Ectodermal cell (in vitro differentiated cells): Measurements from ENCODE around the gene REEP2.

Source experiments
- H3K27ac ChIP-seq: 2 replicates; pipeline ENCODE4 v1.7.0; 2013; ENCODE audit warnings: mild to moderate bottlenecking, low read depth, low read length; ENCODE audit not compliant: insufficient read depth, poor library complexity, severe bottlenecking
- H3K27me3 ChIP-seq: 2 replicates; pipeline ENCODE4 v1.7.0; 2013; ENCODE audit warnings: mild to moderate bottlenecking, low read length; ENCODE audit not compliant: insufficient read depth, control insufficient read depth, poor library complexity, severe bottlenecking
- H3K36me3 ChIP-seq: one replicate; pipeline ENCODE4 v1.7.0; 2013; ENCODE audit warnings: low read length; ENCODE audit not compliant: control insufficient read depth, insufficient read depth
- H3K4me1 ChIP-seq: one replicate; pipeline ENCODE4 v1.7.0; 2013; ENCODE audit warnings: low read length; ENCODE audit not compliant: control insufficient read depth, insufficient read depth
- H3K4me3 ChIP-seq: 2 replicates; pipeline ENCODE4 v1.7.0; 2013; ENCODE audit warnings: low read depth, low read length, control low read depth; ENCODE audit not compliant: insufficient read depth
- H3K9me3 ChIP-seq: 2 replicates; pipeline ENCODE4 v1.7.0; 2013; ENCODE audit warnings: mild to moderate bottlenecking, low read length, moderate library complexity; ENCODE audit not compliant: control insufficient read depth
- WGBS, 2 experiments: methylation state at CpG; one replicate each; pipeline ENCODE4 v1.1.7; 2013; ENCODE audit warnings: missing lambda C conversion rate in 2 of 2; 5-methylcytosine and 5-hydroxymethylcytosine counted together

The REEP2 gene

GRCh38 chr5:138458856-138459255 lies 20.0 kb downstream of the REEP2 start:
- H3K27ac ChIP-seq = no peak overlapping the region
- no peak overlapping the region for H3K4me3 ChIP-seq
- H3K4me1 ChIP-seq = peaks cover 8% of the 10 kb centered on the region
- no peaks in the 10 kb centered on the region for H3K9me3 ChIP-seq
- no peaks in the 10 kb centered on the region for H3K27me3 ChIP-seq
- H3K36me3 ChIP-seq = no peaks in the 10 kb centered on the region
- 89 to 91% methylated on average over 9 of the region's 9 CpGs for WGBS, 2 experiments

- Histone ChIP-seq H3K27me3 (no peaks in the 10 kb centered on the region), H3K4me1 (peaks cover 8% of the 10 kb centered on the region), H3K9me3 (no peaks in the 10 kb centered on the region), H3K36me3 (no peaks in the 10 kb centered on the region), H3K4me3 (no peak overlapping the region), H3K27ac (no peak overlapping the region)
- WGBS, 2 experiments = 94% methylated on average over 11 of the region's 11 CpGs
These were observed 20.6 kb downstream of the REEP2 start for GRCh38 chr5:138459311-138459933.

- Histone ChIP-seq H3K27me3 (no peaks in the 10 kb centered on the region), H3K9me3 (no peaks in the 10 kb centered on the region), H3K4me1 (peaks cover 8% of the 10 kb centered on the region), H3K4me3 (no peak overlapping the region), H3K36me3 (no peaks in the 10 kb centered on the region), H3K27ac (no peak overlapping the region)
- WGBS, 2 experiments = 73 to 88% methylated on average over 4 of the region's 4 CpGs
These were observed 21.3 kb downstream of the REEP2 start for GRCh38 chr5:138460032-138460693.

- Histone ChIP-seq H3K36me3 (no peaks in the 10 kb centered on the region), H3K4me1 (peaks cover 8% of the 10 kb centered on the region), H3K9me3 (no peaks in the 10 kb centered on the region), H3K27me3 (peaks cover 12% of the 10 kb centered on the region), H3K27ac (no peak overlapping the region), H3K4me3 (no peak overlapping the region)
- 88 to 90% methylated on average over 11 of the region's 11 CpGs for WGBS, 2 experiments
These were observed 22.7 kb downstream of the REEP2 start for GRCh38 chr5:138461343-138462125.

- H3K4me3 ChIP-seq = peak overlapping the region; percentile 80
- H3K27me3 ChIP-seq = peaks cover 27% of the 10 kb centered on the region
- peaks cover 10% of the 10 kb centered on the region for H3K4me1 ChIP-seq
- H3K27ac ChIP-seq = peak overlapping the region; percentile 91
- H3K36me3 ChIP-seq = peaks cover 11% of the 10 kb centered on the region
- WGBS, 2 experiments = 18 to 20% methylated on average over 17 to 21 of the region's 21 CpGs
- H3K9me3 ChIP-seq = no peaks in the 10 kb centered on the region
These were observed 24.7 kb downstream of the REEP2 start for GRCh38 chr5:138463419-138464007.

- H3K4me3 ChIP-seq = peak overlapping the region; percentile 80
- H3K4me1 ChIP-seq = peaks cover 10% of the 10 kb centered on the region
- H3K36me3 ChIP-seq = peaks cover 11% of the 10 kb centered on the region
- no peaks in the 10 kb centered on the region for H3K9me3 ChIP-seq
- 0% methylated on average over 34 of the region's 34 CpGs for WGBS, 2 experiments
- peak overlapping the region; percentile 96 for H3K27ac ChIP-seq
- peaks cover 27% of the 10 kb centered on the region for H3K27me3 ChIP-seq
These were observed 25.1 kb downstream of the REEP2 start for GRCh38 chr5:138464008-138464387.

- H3K36me3 ChIP-seq = peaks cover 11% of the 10 kb centered on the region
- H3K27me3 ChIP-seq = peaks cover 27% of the 10 kb centered on the region
- H3K27ac ChIP-seq = peak overlapping the region; percentile 96
- H3K9me3 ChIP-seq = no peaks in the 10 kb centered on the region
- H3K4me3 ChIP-seq = peak overlapping the region; percentile 80
- H3K4me1 ChIP-seq = peaks cover 7% of the 10 kb centered on the region
- 0% methylated on average over 64 of the region's 64 CpGs for WGBS, 2 experiments
These were observed 25.8 kb downstream of the REEP2 start for GRCh38 chr5:138464388-138465260.

GRCh38 chr5:138465261-138466124 lies 26.6 kb downstream of the REEP2 start, which contains the start of gene EGR1:
Gene EGR1 (plus strand): TSS chr5:138465479. CDS start chr5:138465762, 283 bp downstream.
- Histone ChIP-seq H3K4me3 (peak within 1 kb of the TSS; percentile 80), H3K4me1 (peaks cover 7% of the 10 kb centered on the region), H3K27ac (peak within 1 kb of the TSS; percentile 96), H3K27me3 (peaks cover 27% of the 10 kb centered on the region), H3K9me3 (no peaks in the 10 kb centered on the region), H3K36me3 (peaks cover 11% of the 10 kb centered on the region)
- WGBS, 2 experiments = 0% methylated on average over 85 of the region's 85 CpGs
